Endothelial cell of umbilical vein (primary cell): ENCODE results near the gene PTPRCAP. TPM values are rescaled to one million over a fixed set of nuclear protein-coding genes. Genes with fewer than 3 reads are reported as not detected.

Experiments used
- BruUV-seq: library from RNA; stranded (reverse); fragments of 400-500 nt; replicated peaks from 2 replicates; lab custom pipeline; 2021; lab: Mats Ljungman, UMichigan
- CTCF ChIA-PET: fragments of 300-600, 350-600 bp; sonication (Branson Sonifier 250); formaldehyde crosslinking; loops from one replicate; lab custom pipeline; 2021; ENCODE audit warnings: antibody characterized with exemption, inconsistent platforms; lab: Charles Lee
- POLR2A ChIA-PET: fragments of 300-600, 350-600 bp; sonication (Branson Sonifier 250); formaldehyde crosslinking; loops from one replicate; lab custom pipeline; 2021; ENCODE audit warnings: antibody characterized with exemption, inconsistent platforms; lab: Charles Lee
- DNase-seq: peaks from one replicate; pipeline ENCODE4 v3.0.0-alpha.2; 2011; ENCODE audit warnings: low read depth, low spot score
- FAIRE-seq: peaks from 2 replicates; lab custom pipeline; 2011; peaks lifted over from hg19 to GRCh38; lab: Jason Lieb, UNC
- H2AFZ ChIP-seq: 2 replicates; pipeline ENCODE4 v1.6.0; 2012; ENCODE audit warnings: low read depth, low read length, control low read depth, inconsistent platforms
- H3K27ac ChIP-seq: 2 replicates; pipeline ENCODE4 v1.5.1; 2011; ENCODE audit warnings: low read depth, mild to moderate bottlenecking, control low read depth, low read length, moderate library complexity; ENCODE audit not compliant: insufficient read depth
- H3K27me3 ChIP-seq, 2 experiments: 2 replicates each; pipeline versions ENCODE4 v1.6.0 to v1.6.1; 2011; ENCODE audit warnings: low read length in 2 of 2, mixed read lengths in 1 of 2; ENCODE audit not compliant: control insufficient read depth in 2 of 2, insufficient read depth in 2 of 2
- H3K36me3 ChIP-seq, 2 experiments: 2 replicates in 1 of 2; 3 replicates in 1 of 2; pipeline ENCODE4 v1.5.1; 2011; ENCODE audit warnings: low read length in 2 of 2, mild to moderate bottlenecking in 1 of 2, moderate library complexity in 1 of 2; ENCODE audit not compliant: control insufficient read depth in 2 of 2, insufficient read depth in 2 of 2; ENCODE audit errors: extremely low read depth in 1 of 2
- H3K4me1 ChIP-seq: 3 replicates; pipeline ENCODE4 v1.5.1; 2011; ENCODE audit warnings: mild to moderate bottlenecking, low read length; ENCODE audit not compliant: control insufficient read depth, insufficient read depth; ENCODE audit errors: extremely low read depth
- H3K4me2 ChIP-seq: 2 replicates; pipeline ENCODE4 v1.6.1; 2011; ENCODE audit warnings: low read length, control low read depth, mixed read lengths; ENCODE audit not compliant: insufficient read depth
- H3K4me3 ChIP-seq, 3 experiments: fragments of 200-600 bp in 1 of 3; sonication (generic), shearing (Covaris generic) in 1 of 3; replicated peaks in 1 of 3; 2 replicates each; pipeline ENCODE4 v1.5.1; 2011 to 2016; ENCODE audit warnings: control low read depth in 3 of 3, low read length in 3 of 3, mild to moderate bottlenecking in 2 of 3, inconsistent platforms in 1 of 3, low read depth in 1 of 3, moderate library complexity in 1 of 3; ENCODE audit not compliant: insufficient read depth in 1 of 3
- H3K79me2 ChIP-seq: 2 replicates; pipeline ENCODE4 v1.6.0; 2012; ENCODE audit warnings: low read length, inconsistent platforms; ENCODE audit not compliant: control insufficient read depth, insufficient read depth
- H3K9ac ChIP-seq: replicated peaks from 2 replicates; pipeline ENCODE3; 2011; ENCODE audit warnings: low read length, control low read depth; ENCODE audit not compliant: insufficient read depth; ENCODE audit errors: extremely low read depth
- H3K9me1 ChIP-seq: replicated peaks from 3 replicates; pipeline ENCODE4 v1.6.0; 2011; ENCODE audit warnings: mild to moderate bottlenecking, low read length; ENCODE audit not compliant: control insufficient read depth, insufficient read depth; ENCODE audit errors: extremely low read depth
- H3K9me3 ChIP-seq: replicated peaks from 2 replicates; pipeline ENCODE4 v1.5.1; 2012; ENCODE audit warnings: low read length, inconsistent platforms; ENCODE audit not compliant: control insufficient read depth, insufficient read depth
- H4K20me1 ChIP-seq: replicated peaks from 2 replicates; pipeline ENCODE3; 2011; ENCODE audit warnings: mild to moderate bottlenecking, low read length; ENCODE audit not compliant: control insufficient read depth, insufficient read depth; ENCODE audit errors: extremely low read depth
- CTCF ChIP-seq, 2 donors: IDR thresholded peaks; 1 replicate in 1 of 2; 2 replicates in 1 of 2; pipeline ENCODE4 v1.5.1; 2011; ENCODE audit warnings: low read length in 2 of 2, mild to moderate bottlenecking in 2 of 2, moderate library complexity in 2 of 2, control low read depth in 1 of 2, inconsistent platforms in 1 of 2, low read depth in 1 of 2; ENCODE audit not compliant: insufficient read depth in 1 of 2; ENCODE audit errors: extremely low read depth in 1 of 2
- EZH2 ChIP-seq: IDR thresholded peaks from 2 replicates; pipeline ENCODE4 v1.6.1; 2012; ENCODE audit warnings: borderline replicate concordance, low read depth, mild to moderate bottlenecking, moderate library complexity, low read length, inconsistent platforms; ENCODE audit not compliant: severe bottlenecking
- FOS ChIP-seq: IDR thresholded peaks from 2 replicates; pipeline ENCODE4 v1.6.1; 2011; ENCODE audit warnings: mild to moderate bottlenecking, low read length, moderate library complexity, borderline replicate concordance; ENCODE audit not compliant: insufficient read depth
- GATA2 ChIP-seq: IDR thresholded peaks from 2 replicates; pipeline ENCODE4 v1.7.0; 2011; ENCODE audit warnings: low read depth, mild to moderate bottlenecking, moderate library complexity, mixed read lengths, low read length; ENCODE audit not compliant: insufficient read length, insufficient read depth
- JUN ChIP-seq: IDR thresholded peaks from 2 replicates; pipeline ENCODE4 v1.6.1; 2011; ENCODE audit warnings: borderline replicate concordance, low read depth; ENCODE audit not compliant: insufficient read length, insufficient read depth
- MAX ChIP-seq: IDR thresholded peaks from 2 replicates; pipeline ENCODE4 v1.6.1; 2011; ENCODE audit not compliant: insufficient read depth, insufficient read length
- MYC ChIP-seq: IDR thresholded peaks from one replicate; pipeline ENCODE4 v1.6.1; 2011; ENCODE audit warnings: mild to moderate bottlenecking, low read depth, low read length
- POLR2A ChIP-seq: IDR thresholded peaks from 2 replicates; pipeline ENCODE4 v1.6.1; 2012; ENCODE audit warnings: low read depth, mild to moderate bottlenecking, control low read depth, low read length
- POLR2AphosphoS5 ChIP-seq: IDR thresholded peaks from 2 replicates; pipeline ENCODE4 v1.6.1; 2012; ENCODE audit warnings: low read depth, mild to moderate bottlenecking, control low read depth, low read length, moderate library complexity; ENCODE audit not compliant: insufficient read depth
- dilution Hi-C: fragments of 300-500 bp; cut with MboI; formaldehyde crosslinking; loops from one replicate; pipeline ENCODE4 v1.15.0; 2019; ENCODE audit warnings: low sequenced_read_pairs; ENCODE audit not compliant: extremely low pct_ligation_motif_present
- intact Hi-C: fragments of 100-400 bp; cut with micrococcal nuclease; formaldehyde crosslinking; loops from one replicate; pipeline ENCODE4 v1.10.0; 2022
- polyA plus RNA-seq, 4 experiments: library from polyadenylated mRNA; depleted of rRNA in 3 of 4; stranded (reverse) in 3 of 4; unstranded in 1 of 4; fragments of >200 nt; gene quantifications; 2 replicates each; pipeline versions ENCODE4 v1.2.1 to v1.2.3, GENCODE V29; 2011 to 2012; ENCODE audit warnings: missing spikeins in 1 of 4
- total RNA-seq: library from RNA; stranded (reverse); gene quantifications from 2 replicates; pipeline ENCODE4 v1.2.3, GENCODE V29; 2021

PTPRCAP gene
- total and polyA plus RNA-seq, 2 donors (not counting 3 experiments of a cell fraction or from before 2014, with no cell fraction given) = 3.6 TPM; not detected in 1

- DNase-seq (no peak), FAIRE-seq (no peak)
- no peaks in the 10 kb centered on the region for H4K20me1 ChIP-seq
- peaks cover 0 to 4% of the 10 kb centered on the region in 2 experiments for H3K27me3 ChIP-seq
- ChIA-PET CTCF (no interaction called here), POLR2A (no interaction called here)
- no peaks in the 10 kb centered on the region for H3K36me3 ChIP-seq
- H3K9me3 ChIP-seq = no peaks in the 10 kb centered on the region
- no peak overlapping the region for H3K27ac ChIP-seq
- H3K4me2 ChIP-seq = no peak overlapping the region
- H3K9me1 ChIP-seq = no peaks in the 10 kb centered on the region
- H3K9ac ChIP-seq = no peak overlapping the region
- no peak overlapping the region for H2AFZ ChIP-seq
- TF ChIP-seq GATA2 = no peak
- TF ChIP-seq MAX = no peak
- TF ChIP-seq POLR2A = no peak
- TF ChIP-seq FOS = no peak
- TF ChIP-seq EZH2 = no peak
- TF ChIP-seq CTCF (IDR thresholded peaks at IDR 0.05; ENCODE audit: extremely low read depth in 1 of 2, insufficient read depth in 1 of 2, low read depth in 1 of 2, low read length in 2 of 2) = no peak
- no peak for TF ChIP-seq MYC
- no peak for TF ChIP-seq JUN
- TF ChIP-seq POLR2AphosphoS5 = no peak
- intact Hi-C loops (no loop called here), dilution Hi-C loops (no loop called here)
- no TSS peak for BruUV-seq
- no peak overlapping the region for H3K4me3 ChIP-seq
- H3K79me2 ChIP-seq = no peaks in the 10 kb centered on the region
- no peaks in the 10 kb centered on the region for H3K4me1 ChIP-seq
Measured at GRCh38 chr11:67409261-67409666, 28.2 kb downstream of the PTPRCAP start.
